Measurements from ENCODE around the gene SPATA32. TPM values are rescaled to one million over a fixed set of nuclear protein-coding genes. Genes with fewer than 3 reads are reported as not detected.

SPATA32 gene
- polyA plus RNA-seq, 4 donors = 0.04 to 0.32 TPM; not detected in 2

- DNase-seq = no peak
- H3K27me3 ChIP-seq (ENCODE audit: control insufficient read depth in 3 of 3, insufficient read depth in 3 of 3, low read length in 3 of 3) = no peaks in the 10 kb centered on the region
- peaks cover 0 to 25% (median 0%) of the 10 kb centered on the region in 3 donors for H3K36me3 ChIP-seq (ENCODE audit: control insufficient read depth in 3 of 3, insufficient read depth in 2 of 3, low read depth in 1 of 3, low read length in 3 of 3)
- no peaks in the 10 kb centered on the region for H3K9me3 ChIP-seq (ENCODE audit: control insufficient read depth in 2 of 2, insufficient read depth in 1 of 2, low read depth in 1 of 2, low read length in 1 of 2)
- no peak overlapping the region for H3K4me3 ChIP-seq (ENCODE audit: low read depth in 1 of 3, low read length in 3 of 3)
- no peak for FAIRE-seq
- H3K27ac ChIP-seq (ENCODE audit: low read depth in 1 of 3, low read length in 2 of 3) = peak overlapping the region in 2 of 3 donors; percentile 8 to 44
- H3K4me1 ChIP-seq (ENCODE audit: control insufficient read depth in 3 of 3, insufficient read depth in 2 of 3, low read depth in 1 of 3, low read length in 2 of 3) = peaks cover 20 to 31% (median 27%) of the 10 kb centered on the region in 3 donors
- 81 to 91% (median 88%) methylated on average over 8 of the region's 8 CpGs for WGBS, 3 donors
These were observed 36.8 kb upstream of the SPATA32 start for GRCh38 chr17:45298546-45299285.

DNA sequence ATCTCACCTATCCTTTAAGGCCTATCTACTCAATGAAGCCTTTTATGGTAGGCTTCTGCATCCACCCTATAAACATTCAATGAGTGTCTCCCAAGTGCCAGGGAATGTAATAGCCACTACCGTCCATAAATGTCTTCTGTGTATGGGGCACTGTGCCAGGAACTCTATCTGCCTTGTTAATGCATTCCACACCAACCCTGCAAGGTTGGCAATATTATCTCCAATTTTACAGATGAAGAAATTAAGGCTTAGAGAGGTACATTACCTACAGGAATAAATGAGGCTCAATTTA is 34.9 kb upstream of the SPATA32 start:
- DNase-seq (peak in 1 of 2 donors; percentile 90), FAIRE-seq (no peak)
- peaks cover 31 to 38% (median 35%) of the 10 kb centered on the region in 3 donors for H3K4me1 ChIP-seq (ENCODE audit: control insufficient read depth in 3 of 3, insufficient read depth in 2 of 3, low read depth in 1 of 3, low read length in 2 of 3)
- H3K27me3 ChIP-seq (ENCODE audit: control insufficient read depth in 3 of 3, insufficient read depth in 3 of 3, low read length in 3 of 3) = no peaks in the 10 kb centered on the region
- peak overlapping the region in 2 of 3 donors; percentile 29 to 60 for H3K27ac ChIP-seq (ENCODE audit: low read depth in 1 of 3, low read length in 2 of 3)
- peaks cover 0 to 20% (median 0%) of the 10 kb centered on the region in 3 donors for H3K36me3 ChIP-seq (ENCODE audit: control insufficient read depth in 3 of 3, insufficient read depth in 2 of 3, low read depth in 1 of 3, low read length in 3 of 3)
- WGBS, 3 donors = 0 to 31% (median 30%) methylated on average over 1 of the region's 1 CpG
- H3K4me3 ChIP-seq (ENCODE audit: low read depth in 1 of 3, low read length in 3 of 3) = no peak overlapping the region
- H3K9me3 ChIP-seq (ENCODE audit: control insufficient read depth in 2 of 2, insufficient read depth in 1 of 2, low read depth in 1 of 2, low read length in 1 of 2) = no peaks in the 10 kb centered on the region

- Histone ChIP-seq H3K27me3 (ENCODE audit: control insufficient read depth in 3 of 3, insufficient read depth in 3 of 3, low read length in 3 of 3) (no peaks in the 10 kb centered on the region), H3K9me3 (ENCODE audit: control insufficient read depth in 2 of 2, insufficient read depth in 1 of 2, low read depth in 1 of 2, low read length in 1 of 2) (no peaks in the 10 kb centered on the region), H3K36me3 (ENCODE audit: control insufficient read depth in 3 of 3, insufficient read depth in 2 of 3, low read depth in 1 of 3, low read length in 3 of 3) (peaks cover 0 to 20% (median 0%) of the 10 kb centered on the region in 3 donors), H3K27ac (ENCODE audit: low read depth in 1 of 3, low read length in 2 of 3) (peak overlapping the region; percentile 14 to 60 (median 29)), H3K4me3 (ENCODE audit: low read depth in 1 of 3, low read length in 3 of 3) (no peak overlapping the region), H3K4me1 (ENCODE audit: control insufficient read depth in 3 of 3, insufficient read depth in 2 of 3, low read depth in 1 of 3, low read length in 2 of 3) (peaks cover 34 to 43% (median 35%) of the 10 kb centered on the region in 3 donors)
- FAIRE-seq = no peak
- DNase-seq = no peak
- WGBS, 3 donors = 72 to 81% (median 72%) methylated on average over 7 of the region's 7 CpGs
These were observed 34.3 kb upstream of the SPATA32 start for GRCh38 chr17:45296003-45296832.

DNA sequence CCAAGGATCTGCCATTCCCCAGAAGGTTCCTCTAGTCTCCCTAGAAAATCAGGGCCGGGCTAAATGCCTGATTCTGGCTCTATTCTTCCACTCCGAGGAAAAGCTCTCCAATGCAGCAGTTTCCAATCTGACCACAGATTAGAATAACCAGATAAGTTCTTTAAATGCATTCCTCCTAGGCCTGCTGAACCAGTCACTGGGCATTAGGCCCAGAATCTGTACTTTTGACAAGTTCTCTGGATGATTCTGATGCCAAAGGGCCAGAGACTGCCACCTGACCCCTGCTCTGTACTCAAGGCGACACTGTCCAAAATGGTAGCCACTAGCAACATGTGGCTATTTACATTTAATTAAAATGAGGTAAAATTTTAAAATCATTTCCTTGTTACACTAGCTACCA is 32.6 kb upstream of the SPATA32 start:
- Histone ChIP-seq H3K36me3 (ENCODE audit: control insufficient read depth in 3 of 3, insufficient read depth in 2 of 3, low read depth in 1 of 3, low read length in 3 of 3) (peaks cover 0 to 33% (median 4%) of the 10 kb centered on the region in 3 donors), H3K4me3 (ENCODE audit: low read depth in 1 of 3, low read length in 3 of 3) (no peak overlapping the region), H3K27ac (ENCODE audit: low read depth in 1 of 3, low read length in 2 of 3) (peak overlapping the region; percentile 59 to 88 (median 62)), H3K27me3 (ENCODE audit: control insufficient read depth in 3 of 3, insufficient read depth in 3 of 3, low read length in 3 of 3) (no peaks in the 10 kb centered on the region), H3K4me1 (ENCODE audit: control insufficient read depth in 3 of 3, insufficient read depth in 2 of 3, low read depth in 1 of 3, low read length in 2 of 3) (peaks cover 35 to 51% (median 39%) of the 10 kb centered on the region in 3 donors), H3K9me3 (ENCODE audit: control insufficient read depth in 2 of 2, insufficient read depth in 1 of 2, low read depth in 1 of 2, low read length in 1 of 2) (no peaks in the 10 kb centered on the region)
- FAIRE-seq (no peak), DNase-seq (peak in 1 of 2 donors; percentile 34)
- WGBS, 3 donors = 32 to 48% (median 40%) methylated on average over 3 of the region's 3 CpGs

GRCh38 chr17:45293413-45294211 is 31.7 kb upstream of the SPATA32 start:
- FAIRE-seq (no peak), DNase-seq (peak; percentile 64 to 90)
- Histone ChIP-seq H3K4me3 (ENCODE audit: low read depth in 1 of 3, low read length in 3 of 3) (no peak overlapping the region), H3K27ac (ENCODE audit: low read depth in 1 of 3, low read length in 2 of 3) (peak overlapping the region; percentile 59 to 88 (median 62)), H3K27me3 (ENCODE audit: control insufficient read depth in 3 of 3, insufficient read depth in 3 of 3, low read length in 3 of 3) (no peaks in the 10 kb centered on the region), H3K36me3 (ENCODE audit: control insufficient read depth in 3 of 3, insufficient read depth in 2 of 3, low read depth in 1 of 3, low read length in 3 of 3) (peaks cover 5 to 35% (median 8%) of the 10 kb centered on the region in 3 donors), H3K9me3 (ENCODE audit: control insufficient read depth in 2 of 2, insufficient read depth in 1 of 2, low read depth in 1 of 2, low read length in 1 of 2) (no peaks in the 10 kb centered on the region), H3K4me1 (ENCODE audit: control insufficient read depth in 3 of 3, insufficient read depth in 2 of 3, low read depth in 1 of 3, low read length in 2 of 3) (peaks cover 36 to 60% (median 45%) of the 10 kb centered on the region in 3 donors)
- 15 to 40% (median 35%) methylated on average over 10 of the region's 10 CpGs for WGBS, 3 donors

- WGBS, 3 donors = 43 to 64% (median 52%) methylated on average over 12 of the region's 12 CpGs
- H3K4me3 ChIP-seq (ENCODE audit: low read depth in 1 of 3, low read length in 3 of 3) = no peak overlapping the region
- H3K27me3 ChIP-seq (ENCODE audit: control insufficient read depth in 3 of 3, insufficient read depth in 3 of 3, low read length in 3 of 3) = no peaks in the 10 kb centered on the region
- no peaks in the 10 kb centered on the region for H3K9me3 ChIP-seq (ENCODE audit: control insufficient read depth in 2 of 2, insufficient read depth in 1 of 2, low read depth in 1 of 2, low read length in 1 of 2)
- DNase-seq (peak in 1 of 2 donors; percentile 26), FAIRE-seq (no peak)
- H3K36me3 ChIP-seq (ENCODE audit: control insufficient read depth in 3 of 3, insufficient read depth in 2 of 3, low read depth in 1 of 3, low read length in 3 of 3) = peaks cover 7 to 40% (median 9%) of the 10 kb centered on the region in 3 donors
- peak overlapping the region; percentile 59 to 88 (median 62) for H3K27ac ChIP-seq (ENCODE audit: low read depth in 1 of 3, low read length in 2 of 3)
- H3K4me1 ChIP-seq (ENCODE audit: control insufficient read depth in 3 of 3, insufficient read depth in 2 of 3, low read depth in 1 of 3, low read length in 2 of 3) = peaks cover 40 to 67% (median 46%) of the 10 kb centered on the region in 3 donors
These were observed 31.0 kb upstream of the SPATA32 start for GRCh38 chr17:45292696-45293412.

- FAIRE-seq (no peak), DNase-seq (no peak)
- H3K4me1 ChIP-seq (ENCODE audit: control insufficient read depth in 3 of 3, insufficient read depth in 2 of 3, low read depth in 1 of 3, low read length in 2 of 3) = peaks cover 37 to 72% (median 41%) of the 10 kb centered on the region in 3 donors
- H3K4me3 ChIP-seq (ENCODE audit: low read depth in 1 of 3, low read length in 3 of 3) = no peak overlapping the region
- H3K27ac ChIP-seq (ENCODE audit: low read depth in 1 of 3, low read length in 2 of 3) = peak overlapping the region in 1 of 3 donors; percentile 6
- H3K36me3 ChIP-seq (ENCODE audit: control insufficient read depth in 3 of 3, insufficient read depth in 2 of 3, low read depth in 1 of 3, low read length in 3 of 3) = peaks cover 9 to 53% (median 14%) of the 10 kb centered on the region in 3 donors
- H3K27me3 ChIP-seq (ENCODE audit: control insufficient read depth in 3 of 3, insufficient read depth in 3 of 3, low read length in 3 of 3) = no peaks in the 10 kb centered on the region
- no peaks in the 10 kb centered on the region for H3K9me3 ChIP-seq (ENCODE audit: control insufficient read depth in 2 of 2, insufficient read depth in 1 of 2, low read depth in 1 of 2, low read length in 1 of 2)
- 55 to 71% (median 64%) methylated on average over 5 of the region's 5 CpGs for WGBS, 3 donors
These were observed 29.4 kb upstream of the SPATA32 start for GRCh38 chr17:45291171-45291805.
